Activated CD4-positive, alpha-beta T cell treated with anti-CD3 and anti-CD28 coated beads for 48 hours (primary cell): ENCODE data around the gene ST14.
"Not testable (repeated sequence)": the region's sequence is repeated elsewhere in the genome, so short reads cannot be mapped to it uniquely, and the experiment has no call there.

Source experiments
- DNase-seq: peaks from one replicate; pipeline ENCODE4 v3.0.0-alpha.2; 2020

Gene ST14

GRCh38 chr11:130190371-130190881, 30.8 kb downstream of the ST14 start:
- no peak for DNase-seq

- DNase-seq, result no peak
Measured at GRCh38 chr11:130191896-130192295, 32.3 kb downstream of the ST14 start.

- no peak for DNase-seq
Measured at GRCh38 chr11:130192845-130193267, 33.3 kb downstream of the ST14 start.

GRCh38 chr11:130193551-130193950, 34.0 kb downstream of the ST14 start:
- DNase-seq, result not testable (repeated sequence)

GRCh38 chr11:130194241-130195023, 34.9 kb downstream of the ST14 start:
- DNase-seq, result no peak

- DNase-seq, result no peak
Measured at GRCh38 chr11:130197386-130198035, 37.9 kb downstream of the ST14 start.

GRCh38 chr11:130198292-130198691, 38.7 kb downstream of the ST14 start:
- no peak for DNase-seq

- DNase-seq, result no peak
Measured at GRCh38 chr11:130198964-130199363, 39.4 kb downstream of the ST14 start.

- DNase-seq, result no peak
Measured at GRCh38 chr11:130199792-130200191, 40.2 kb downstream of the ST14 start.

- no peak for DNase-seq
Measured at GRCh38 chr11:130201026-130201425, 41.4 kb downstream of the ST14 start.

- DNase-seq, result no peak
Measured at GRCh38 chr11:130202009-130202817, 42.6 kb downstream of the ST14 start.

GRCh38 chr11:130202818-130203689, 43.5 kb downstream of the ST14 start:
- no peak for DNase-seq

GRCh38 chr11:130203766-130204702, 44.5 kb downstream of the ST14 start:
- no peak for DNase-seq

- no peak for DNase-seq
Measured at GRCh38 chr11:130204703-130205095, 45.1 kb downstream of the ST14 start.

GRCh38 chr11:130206141-130206540, 46.6 kb downstream of the ST14 start:
- DNase-seq, result no peak

GRCh38 chr11:130208241-130209127, 48.9 kb downstream of the ST14 start:
- DNase-seq, result no peak

GRCh38 chr11:130209128-130209932, 49.7 kb downstream of the ST14 start:
- DNase-seq, result no peak

- DNase-seq, result no peak
Measured at GRCh38 chr11:130209954-130210854, 50.6 kb downstream of the ST14 start.
